GM21737 (cell line): ENCODE results near the gene ZSCAN18.

Source experiments
- ATAC-seq: cut with Tn5 transposase; IDR thresholded peaks from one replicate; pipeline ENCODE4 v1.9.1; 2021; ENCODE audit warnings: mild to moderate bottlenecking, moderate library complexity; ENCODE audit not compliant: unreplicated experiment

The ZSCAN18 gene

DNA sequence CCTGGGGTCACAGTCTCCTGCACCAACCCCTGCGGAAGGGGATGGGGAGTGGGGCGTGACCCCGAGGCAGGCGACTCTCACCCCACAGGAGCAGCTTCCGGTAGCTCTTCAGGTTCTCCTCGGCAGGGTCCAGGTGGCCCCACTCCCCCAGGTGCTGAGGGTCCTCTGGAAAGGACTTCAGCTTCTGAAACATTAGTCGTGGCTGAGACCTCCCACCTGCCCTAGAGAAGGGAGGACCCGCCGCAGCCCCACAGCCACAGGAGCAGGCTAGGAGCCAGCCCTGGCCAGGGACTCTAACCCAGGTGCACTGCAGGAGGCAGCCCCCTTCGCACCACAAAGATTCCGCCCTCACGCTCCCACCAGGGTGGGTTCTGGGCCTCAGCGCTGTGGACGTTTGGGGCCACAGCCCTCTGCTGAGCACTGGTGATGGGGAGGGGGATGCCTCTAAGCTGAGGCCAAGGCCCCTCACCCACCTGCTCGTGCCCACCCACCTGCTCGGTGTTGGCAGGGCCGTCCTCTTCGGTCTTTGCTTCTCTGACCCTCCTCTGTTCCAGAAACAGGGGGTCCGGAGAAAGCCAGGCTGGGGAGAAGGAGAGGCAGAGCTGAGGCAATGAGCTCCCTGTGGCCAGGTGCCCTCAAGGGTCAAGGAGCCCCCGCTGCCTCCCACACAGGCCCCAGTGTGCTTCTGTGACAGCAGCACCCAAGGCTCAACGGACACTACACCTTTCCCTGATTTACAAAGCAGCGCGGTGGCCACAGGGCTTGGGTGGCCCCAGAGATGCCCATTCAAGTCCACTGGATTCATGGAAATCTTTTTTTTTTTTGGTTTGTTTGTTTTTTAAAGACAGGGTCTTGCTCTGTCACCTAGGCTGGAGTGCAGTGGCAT is 11.0 kb downstream of the ZSCAN18 start:
- no peak for ATAC-seq

GRCh38 chr19:58085348-58085875 is 12.6 kb downstream of the ZSCAN18 start:
- no peak for ATAC-seq

GRCh38 chr19:58084596-58085347 is 13.3 kb downstream of the ZSCAN18 start:
- ATAC-seq: no peak

DNA sequence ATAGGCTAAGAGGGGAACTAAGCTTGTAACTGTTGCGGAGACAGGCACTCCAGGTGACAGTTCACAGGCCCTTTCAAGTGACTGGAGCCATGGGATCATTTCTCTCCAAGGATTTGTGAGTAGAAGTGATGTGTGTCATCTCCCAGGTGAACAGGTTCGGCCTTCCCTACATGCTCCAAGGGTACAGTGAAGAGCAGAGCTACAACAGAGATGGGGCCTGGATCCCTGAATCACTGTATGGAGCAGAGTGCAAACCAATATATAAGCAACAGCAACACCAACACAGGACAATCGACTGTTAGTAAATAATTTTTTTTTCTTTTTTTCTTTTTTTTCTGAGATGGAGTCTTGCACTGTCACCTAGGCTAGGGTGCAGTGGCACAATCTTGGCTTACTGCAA is 15.0 kb downstream of the ZSCAN18 start:
- ATAC-seq: no peak

GRCh38 chr19:58079792-58080191 is 18.2 kb downstream of the ZSCAN18 start:
- no peak for ATAC-seq

DNA sequence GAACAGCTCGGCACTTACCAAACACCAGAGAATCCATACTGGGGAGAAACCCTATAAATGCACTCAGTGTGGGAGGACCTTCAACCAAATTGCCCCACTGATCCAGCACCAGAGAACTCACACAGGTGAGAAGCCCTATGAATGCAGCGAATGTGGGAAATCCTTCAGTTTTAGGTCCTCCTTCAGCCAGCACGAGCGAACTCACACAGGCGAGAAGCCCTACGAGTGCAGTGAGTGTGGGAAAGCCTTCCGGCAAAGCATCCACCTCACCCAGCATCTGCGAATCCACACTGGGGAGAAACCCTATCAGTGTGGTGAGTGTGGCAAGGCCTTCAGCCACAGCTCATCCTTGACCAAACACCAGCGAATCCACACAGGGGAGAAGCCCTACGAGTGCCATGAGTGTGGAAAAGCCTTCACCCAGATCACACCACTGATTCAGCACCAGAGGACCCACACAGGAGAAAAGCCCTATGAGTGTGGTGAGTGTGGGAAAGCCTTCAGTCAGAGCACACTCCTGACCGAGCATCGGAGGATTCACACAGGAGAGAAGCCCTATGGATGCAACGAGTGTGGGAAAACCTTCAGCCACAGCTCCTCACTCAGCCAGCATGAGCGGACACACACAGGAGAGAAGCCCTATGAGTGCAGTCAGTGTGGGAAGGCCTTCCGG is 30.7 kb downstream of the ZSCAN18 start:
- no peak for ATAC-seq

DNA sequence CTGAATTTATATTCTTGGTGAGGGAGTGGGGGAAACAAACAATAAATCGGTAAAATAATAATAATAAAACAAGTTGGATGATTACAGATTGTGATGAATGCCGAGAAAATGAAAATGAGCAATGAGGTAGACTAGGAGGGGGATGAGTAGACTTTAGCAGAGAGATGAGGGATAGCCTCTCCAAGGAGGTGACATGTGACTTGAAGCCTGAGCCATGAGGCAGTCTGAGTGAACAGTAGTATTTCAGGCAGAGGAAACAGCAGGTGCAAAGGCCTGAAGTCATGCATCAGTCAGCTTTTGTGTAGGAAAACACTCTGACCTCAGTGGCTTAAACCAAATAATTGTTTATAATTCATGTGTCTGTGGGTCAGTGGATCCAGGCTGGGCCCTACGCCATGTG is 34.3 kb downstream of the ZSCAN18 start:
- ATAC-seq: no peak

- ATAC-seq: no peak
Measured at GRCh38 chr19:58060231-58060630, 37.8 kb downstream of the ZSCAN18 start.

GRCh38 chr19:58059671-58060078 is 38.4 kb downstream of the ZSCAN18 start:
- no peak for ATAC-seq

GRCh38 chr19:58059003-58059670 is 38.9 kb downstream of the ZSCAN18 start, which contains the start of gene ZNF135:
TSS of gene ZNF135 (plus strand) at chr19:58059282. CDS start at chr19:58060003, 721 bp downstream.
- ATAC-seq: no peak

DNA sequence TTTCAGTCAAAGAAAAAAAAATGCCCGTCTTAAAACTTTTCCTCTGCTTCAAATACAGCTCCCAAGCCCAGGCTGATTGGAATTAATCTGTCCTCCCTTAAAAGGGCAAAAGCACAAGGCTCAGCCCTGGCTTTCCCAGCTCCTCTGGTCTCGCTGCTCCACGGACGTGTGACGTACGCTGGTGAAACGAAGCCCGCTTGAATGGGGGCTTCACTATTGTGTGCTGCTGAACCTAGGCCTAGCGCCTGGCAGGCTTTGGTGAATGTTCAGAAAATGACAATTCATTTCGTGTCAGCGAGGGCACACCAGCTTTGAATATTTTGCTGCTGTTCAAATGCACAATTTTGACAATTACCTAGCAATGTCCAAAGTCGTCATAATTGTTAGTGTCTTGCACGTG is 39.6 kb downstream of the ZSCAN18 start:
- ATAC-seq: no peak

- no peak for ATAC-seq
Measured at GRCh38 chr19:58056861-58057260, 41.2 kb downstream of the ZSCAN18 start.

- ATAC-seq: no peak
Measured at GRCh38 chr19:58056261-58056660, 41.8 kb downstream of the ZSCAN18 start.

DNA sequence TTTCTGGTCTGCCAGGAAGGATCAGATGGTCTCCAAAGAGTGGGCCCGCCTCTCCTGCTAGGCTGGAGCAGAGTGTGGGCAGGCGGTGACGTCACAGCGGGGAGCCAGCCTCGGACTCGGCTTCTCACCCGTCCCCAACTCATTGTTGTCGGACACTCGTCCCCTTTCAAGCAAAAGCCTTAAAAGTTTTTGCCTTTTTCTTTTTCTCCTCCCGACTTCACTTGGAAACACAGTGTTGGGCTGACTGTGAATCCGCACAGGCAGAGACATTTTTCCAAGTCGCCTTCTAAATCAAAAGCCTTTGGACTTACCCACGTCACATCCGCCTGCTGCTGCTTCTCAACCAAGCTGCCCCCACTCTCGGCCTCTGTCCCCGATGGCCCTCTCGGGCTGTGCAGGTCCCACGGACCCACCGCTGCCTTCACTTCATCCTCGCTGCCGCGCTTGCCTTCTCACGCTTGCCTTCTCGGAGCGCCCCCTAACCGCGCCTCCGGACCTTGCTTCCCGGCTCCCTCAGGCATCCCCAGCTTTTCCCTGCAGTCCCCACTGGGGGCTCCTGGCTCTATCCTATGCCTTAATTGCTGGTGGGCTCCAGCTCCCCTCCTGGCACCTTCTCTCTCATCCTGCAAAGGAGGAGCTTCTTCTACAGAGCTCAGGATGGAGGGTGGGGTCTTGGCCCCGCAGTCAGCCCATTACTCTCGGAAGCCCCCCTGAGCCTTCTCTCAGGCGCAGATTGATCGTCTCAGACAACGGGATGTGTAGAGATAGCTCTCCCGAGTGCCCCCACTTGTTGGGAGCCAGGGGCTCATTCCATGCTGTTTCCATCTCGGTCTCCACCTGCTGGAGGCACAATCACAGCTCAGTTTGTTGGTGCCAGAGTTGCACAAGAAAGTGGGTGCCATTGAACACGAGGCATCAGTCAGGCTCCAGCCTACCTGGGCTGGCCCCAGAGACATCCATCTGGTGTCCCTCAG is 42.8 kb downstream of the ZSCAN18 start:
- no peak for ATAC-seq

DNA sequence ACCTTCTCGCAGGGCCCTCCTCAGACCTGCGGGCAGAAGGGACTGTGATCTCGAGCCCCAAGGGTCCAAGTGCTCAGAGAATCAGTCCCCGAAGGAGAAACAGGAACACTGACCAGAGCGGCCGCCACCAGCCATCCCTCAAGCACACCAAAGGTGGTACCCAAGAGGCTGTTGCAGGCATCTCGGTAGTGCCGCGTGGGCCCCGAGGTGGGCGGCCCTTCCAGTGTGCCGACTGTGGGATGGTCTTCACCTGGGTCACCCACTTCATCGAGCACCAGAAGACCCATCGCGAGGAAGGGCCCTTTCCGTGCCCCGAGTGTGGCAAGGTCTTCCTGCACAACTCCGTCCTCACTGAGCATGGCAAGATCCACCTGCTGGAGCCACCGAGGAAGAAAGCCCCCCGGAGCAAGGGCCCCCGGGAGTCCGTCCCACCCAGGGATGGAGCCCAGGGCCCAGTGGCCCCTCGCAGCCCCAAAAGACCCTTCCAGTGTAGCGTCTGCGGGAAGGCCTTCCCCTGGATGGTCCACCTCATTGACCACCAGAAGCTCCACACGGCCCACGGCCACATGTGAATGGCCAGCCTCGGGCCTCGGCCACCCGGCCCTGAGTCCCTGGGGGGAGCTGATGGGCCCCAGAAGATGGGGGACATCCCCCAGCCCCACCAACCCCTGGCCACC is 44.4 kb downstream of the ZSCAN18 start:
- no peak for ATAC-seq

- ATAC-seq: no peak
Measured at GRCh38 chr19:58052256-58052655, 45.8 kb downstream of the ZSCAN18 start.

DNA sequence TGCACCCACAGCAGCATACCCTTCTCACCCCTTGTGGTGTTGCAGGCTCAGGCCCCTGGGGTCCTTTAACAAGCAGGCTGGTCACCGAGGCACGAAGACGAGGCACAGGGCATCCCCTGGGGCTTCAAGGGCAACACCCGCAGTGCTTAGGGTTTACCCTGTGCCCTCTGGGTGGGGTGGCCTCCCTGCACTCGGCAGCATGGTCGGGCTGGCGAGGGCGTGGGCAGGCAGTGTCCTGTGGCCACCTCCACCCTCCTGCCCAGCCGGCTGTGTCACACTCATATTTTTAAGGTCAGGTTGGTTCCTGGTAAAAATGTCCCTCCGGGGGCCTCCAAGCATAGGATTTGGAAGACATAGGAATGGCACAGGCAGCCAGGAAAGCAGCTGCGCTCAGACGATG is 50.4 kb downstream of the ZSCAN18 start:
- no peak for ATAC-seq

GRCh38 chr19:58046856-58047255 is 51.2 kb downstream of the ZSCAN18 start:
- ATAC-seq: no peak
